ENCODE measurements around the gene ITGAL. TPM values are rescaled to one million over a fixed set of nuclear protein-coding genes. Genes with fewer than 3 reads are reported as not detected.

ITGAL gene
- total and polyA plus RNA-seq, 2 of the 13 experiments (the other 11 are each of a cell fraction or from before 2014, with no cell fraction given): 0.86 to 1.2 TPM

- TF ChIP-seq SIX4 (CRISPR knock-in tag; IDR thresholded peaks at IDR 0.05): peak; percentile 51; the same call in 1 of the 2 replicates
- TF ChIP-seq REXO4 (CRISPR knock-in tag; IDR thresholded peaks at IDR 0.05; ENCODE audit: borderline replicate concordance): no peak
- peak; percentile 100 for TF ChIP-seq POLR2G (IDR thresholded peaks at IDR 0.05; ENCODE audit: low read depth, low read length)
- no peak for TF ChIP-seq ZNF598 (CRISPR knock-in tag; IDR thresholded peaks at IDR 0.05; ENCODE audit: borderline replicate concordance)
- TF ChIP-seq, protein P1, sequence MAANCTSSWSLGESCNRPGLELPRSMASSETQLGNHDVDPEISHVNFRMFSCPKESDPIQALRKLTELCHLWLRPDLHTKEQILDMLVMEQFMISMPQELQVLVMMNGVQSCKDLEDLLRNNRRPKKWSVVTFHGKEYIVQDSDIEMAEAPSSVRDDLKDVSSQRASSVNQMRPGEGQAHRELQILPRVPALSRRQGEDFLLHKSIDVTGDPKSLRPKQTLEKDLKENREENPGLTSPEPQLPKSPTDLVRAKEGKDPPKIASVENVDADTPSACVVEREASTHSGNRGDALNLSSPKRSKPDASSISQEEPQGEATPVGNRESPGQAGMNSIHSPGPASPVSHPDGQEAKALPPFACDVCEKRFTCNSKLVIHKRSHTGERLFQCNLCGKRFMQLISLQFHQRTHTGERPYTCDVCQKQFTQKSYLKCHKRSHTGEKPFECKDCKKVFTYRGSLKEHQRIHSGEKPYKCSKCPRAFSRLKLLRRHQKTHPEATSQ (CRISPR knock-in tag; IDR thresholded peaks at IDR 0.05; ENCODE audit: borderline replicate concordance): peak; percentile 53
- peak; percentile 46 for TF ChIP-seq RAD21 (CRISPR knock-in tag; IDR thresholded peaks at IDR 0.05)
- no peak for TF ChIP-seq U2AF1 (optimal IDR thresholded peaks at IDR 0.05; ENCODE audit: low read depth, low read length)
- 0 out of 2 replicates have a peak, but pooled peaks have one; percentile 26 for TF ChIP-seq ZNF713 (CRISPR knock-in tag; IDR thresholded peaks at IDR 0.05)
- TF ChIP-seq PLSCR1 (CRISPR knock-in tag; IDR thresholded peaks at IDR 0.05; ENCODE audit: borderline replicate concordance): no peak
- TF ChIP-seq, protein P2, sequence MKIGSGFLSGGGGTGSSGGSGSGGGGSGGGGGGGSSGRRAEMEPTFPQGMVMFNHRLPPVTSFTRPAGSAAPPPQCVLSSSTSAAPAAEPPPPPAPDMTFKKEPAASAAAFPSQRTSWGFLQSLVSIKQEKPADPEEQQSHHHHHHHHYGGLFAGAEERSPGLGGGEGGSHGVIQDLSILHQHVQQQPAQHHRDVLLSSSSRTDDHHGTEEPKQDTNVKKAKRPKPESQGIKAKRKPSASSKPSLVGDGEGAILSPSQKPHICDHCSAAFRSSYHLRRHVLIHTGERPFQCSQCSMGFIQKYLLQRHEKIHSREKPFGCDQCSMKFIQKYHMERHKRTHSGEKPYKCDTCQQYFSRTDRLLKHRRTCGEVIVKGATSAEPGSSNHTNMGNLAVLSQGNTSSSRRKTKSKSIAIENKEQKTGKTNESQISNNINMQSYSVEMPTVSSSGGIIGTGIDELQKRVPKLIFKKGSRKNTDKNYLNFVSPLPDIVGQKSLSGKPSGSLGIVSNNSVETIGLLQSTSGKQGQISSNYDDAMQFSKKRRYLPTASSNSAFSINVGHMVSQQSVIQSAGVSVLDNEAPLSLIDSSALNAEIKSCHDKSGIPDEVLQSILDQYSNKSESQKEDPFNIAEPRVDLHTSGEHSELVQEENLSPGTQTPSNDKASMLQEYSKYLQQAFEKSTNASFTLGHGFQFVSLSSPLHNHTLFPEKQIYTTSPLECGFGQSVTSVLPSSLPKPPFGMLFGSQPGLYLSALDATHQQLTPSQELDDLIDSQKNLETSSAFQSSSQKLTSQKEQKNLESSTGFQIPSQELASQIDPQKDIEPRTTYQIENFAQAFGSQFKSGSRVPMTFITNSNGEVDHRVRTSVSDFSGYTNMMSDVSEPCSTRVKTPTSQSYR (CRISPR knock-in tag; IDR thresholded peaks at IDR 0.05; ENCODE audit: borderline replicate concordance): no peak
- TF ChIP-seq MXD4 (CRISPR knock-in tag; IDR thresholded peaks at IDR 0.05): peak; percentile 52; the same call in 1 of the 2 replicates
- TF ChIP-seq RXRA (CRISPR knock-in tag; IDR thresholded peaks at IDR 0.05): peak; percentile 67; the same call in 1 of the 2 replicates
- TF ChIP-seq ZNF616 (CRISPR knock-in tag; IDR thresholded peaks at IDR 0.05; ENCODE audit: low read depth): no peak
- TF ChIP-seq ESRRA (CRISPR knock-in tag; IDR thresholded peaks at IDR 0.05; ENCODE audit: low read depth): peak; percentile 36; the same call in 1 of the 2 replicates
- TF ChIP-seq ZNF292 (CRISPR knock-in tag; IDR thresholded peaks at IDR 0.05; ENCODE audit: borderline replicate concordance, low read depth): no peak
- TF ChIP-seq ELF1 (CRISPR knock-in tag; IDR thresholded peaks at IDR 0.05): peak; percentile 76
- no peak for TF ChIP-seq BRCA1 (CRISPR knock-in tag; IDR thresholded peaks at IDR 0.05)
- TF ChIP-seq, protein P3, sequence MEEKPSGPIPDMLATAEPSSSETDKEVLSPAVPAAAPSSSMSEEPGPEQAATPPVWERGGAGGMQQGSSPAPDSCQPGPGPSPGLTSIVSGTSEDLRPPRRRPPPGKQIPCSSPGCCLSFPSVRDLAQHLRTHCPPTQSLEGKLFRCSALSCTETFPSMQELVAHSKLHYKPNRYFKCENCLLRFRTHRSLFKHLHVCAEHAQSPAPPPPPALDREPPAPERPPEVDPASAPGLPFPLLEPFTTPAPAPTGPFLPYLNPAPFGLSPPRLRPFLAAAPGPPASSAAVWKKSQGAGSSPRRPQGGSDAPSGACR (CRISPR knock-in tag; IDR thresholded peaks at IDR 0.05): peak; percentile 79; the same call in 1 of the 2 replicates
- TF ChIP-seq, protein P4, sequence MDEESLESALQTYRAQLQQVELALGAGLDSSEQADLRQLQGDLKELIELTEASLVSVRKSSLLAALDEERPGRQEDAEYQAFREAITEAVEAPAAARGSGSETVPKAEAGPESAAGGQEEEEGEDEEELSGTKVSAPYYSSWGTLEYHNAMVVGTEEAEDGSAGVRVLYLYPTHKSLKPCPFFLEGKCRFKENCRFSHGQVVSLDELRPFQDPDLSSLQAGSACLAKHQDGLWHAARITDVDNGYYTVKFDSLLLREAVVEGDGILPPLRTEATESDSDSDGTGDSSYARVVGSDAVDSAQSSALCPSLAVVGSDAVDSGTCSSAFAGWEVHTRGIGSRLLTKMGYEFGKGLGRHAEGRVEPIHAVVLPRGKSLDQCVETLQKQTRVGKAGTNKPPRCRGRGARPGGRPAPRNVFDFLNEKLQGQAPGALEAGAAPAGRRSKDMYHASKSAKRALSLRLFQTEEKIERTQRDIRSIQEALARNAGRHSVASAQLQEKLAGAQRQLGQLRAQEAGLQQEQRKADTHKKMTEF (CRISPR knock-in tag; IDR thresholded peaks at IDR 0.05): peak; percentile 81
- TF ChIP-seq ZNF704 (CRISPR knock-in tag; IDR thresholded peaks at IDR 0.05; ENCODE audit: borderline replicate concordance): no peak
Measured at GRCh38 chr16:30445408-30446202, 26.9 kb upstream of the ITGAL start, which contains the start of gene SEPHS2 (continued).
